ENCODE measurements around the gene FAM185A.

DNA sequence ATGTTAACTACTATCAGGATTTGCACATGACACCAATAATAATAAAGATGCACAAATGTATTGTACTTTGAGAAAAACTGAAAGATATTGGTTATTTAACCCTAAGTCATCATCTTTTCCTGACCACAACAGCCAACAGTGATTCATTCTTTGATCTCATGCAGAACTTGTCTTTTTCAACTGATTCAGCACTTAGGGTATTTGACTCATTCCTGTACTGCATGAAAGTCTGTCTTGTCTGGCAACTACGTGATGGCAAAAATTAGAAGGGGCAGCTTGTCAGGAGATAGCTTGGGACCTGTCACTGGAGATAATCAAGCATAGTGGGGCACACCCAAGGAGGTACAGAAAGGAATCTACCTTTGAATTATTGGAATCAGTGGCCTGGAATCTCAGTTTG is 86.2 kb downstream of the FAM185A start:
- no peak for TF ChIP-seq POLR2A (IDR thresholded peaks at IDR 0.05)
- TF ChIP-seq, protein P1, sequence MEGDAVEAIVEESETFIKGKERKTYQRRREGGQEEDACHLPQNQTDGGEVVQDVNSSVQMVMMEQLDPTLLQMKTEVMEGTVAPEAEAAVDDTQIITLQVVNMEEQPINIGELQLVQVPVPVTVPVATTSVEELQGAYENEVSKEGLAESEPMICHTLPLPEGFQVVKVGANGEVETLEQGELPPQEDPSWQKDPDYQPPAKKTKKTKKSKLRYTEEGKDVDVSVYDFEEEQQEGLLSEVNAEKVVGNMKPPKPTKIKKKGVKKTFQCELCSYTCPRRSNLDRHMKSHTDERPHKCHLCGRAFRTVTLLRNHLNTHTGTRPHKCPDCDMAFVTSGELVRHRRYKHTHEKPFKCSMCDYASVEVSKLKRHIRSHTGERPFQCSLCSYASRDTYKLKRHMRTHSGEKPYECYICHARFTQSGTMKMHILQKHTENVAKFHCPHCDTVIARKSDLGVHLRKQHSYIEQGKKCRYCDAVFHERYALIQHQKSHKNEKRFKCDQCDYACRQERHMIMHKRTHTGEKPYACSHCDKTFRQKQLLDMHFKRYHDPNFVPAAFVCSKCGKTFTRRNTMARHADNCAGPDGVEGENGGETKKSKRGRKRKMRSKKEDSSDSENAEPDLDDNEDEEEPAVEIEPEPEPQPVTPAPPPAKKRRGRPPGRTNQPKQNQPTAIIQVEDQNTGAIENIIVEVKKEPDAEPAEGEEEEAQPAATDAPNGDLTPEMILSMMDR (IDR thresholded peaks at IDR 0.05): no peak
